Glomerular visceral epithelial cell (primary cell): ENCODE results near the gene SND1.
A peak's percentile ranks its signal among the peaks of the same experiment; 100 is the strongest.

Experiments
- DNase-seq: peaks from one replicate; pipeline ENCODE4 v3.0.0-alpha.2; 2016; ENCODE audit errors: extremely low spot score

Gene SND1

GRCh38 chr7:127995156-127995880, 343.3 kb downstream of the SND1 start:
- no peak for DNase-seq

GRCh38 chr7:127995881-127996215, 343.9 kb downstream of the SND1 start:
- DNase-seq: no peak

- no peak for DNase-seq
Observed at GRCh38 chr7:127996253-127997071, 344.5 kb downstream of the SND1 start.

GRCh38 chr7:127997226-127997922, 345.4 kb downstream of the SND1 start:
- no peak for DNase-seq

- no peak for DNase-seq
Observed at GRCh38 chr7:127998671-127999070, 346.7 kb downstream of the SND1 start.

- DNase-seq: no peak
Observed at GRCh38 chr7:128000048-128000447, 348.1 kb downstream of the SND1 start.

- peak; percentile 36 for DNase-seq
Observed at GRCh38 chr7:128000854-128001265, 348.9 kb downstream of the SND1 start.

- no peak for DNase-seq
Observed at GRCh38 chr7:128003167-128003566, 351.2 kb downstream of the SND1 start.

GRCh38 chr7:128003787-128004186, 351.8 kb downstream of the SND1 start:
- no peak for DNase-seq

- no peak for DNase-seq
Observed at GRCh38 chr7:128004623-128005022, 352.6 kb downstream of the SND1 start.

- no peak for DNase-seq
Observed at GRCh38 chr7:128005117-128005516, 353.1 kb downstream of the SND1 start.

GRCh38 chr7:128005759-128006159, 353.8 kb downstream of the SND1 start:
- no peak for DNase-seq

GRCh38 chr7:128006550-128007302, 354.7 kb downstream of the SND1 start:
- DNase-seq: no peak

- DNase-seq: no peak
Observed at GRCh38 chr7:128007303-128007680, 355.3 kb downstream of the SND1 start.

- DNase-seq: no peak
Observed at GRCh38 chr7:128008141-128008540, 356.1 kb downstream of the SND1 start.

- DNase-seq: no peak
Observed at GRCh38 chr7:128008744-128009143, 356.8 kb downstream of the SND1 start.

- DNase-seq: no peak
Observed at GRCh38 chr7:128010391-128011127, 358.6 kb downstream of the SND1 start.

- no peak for DNase-seq
Observed at GRCh38 chr7:128011131-128011661, 359.2 kb downstream of the SND1 start.

- DNase-seq: no peak
Observed at GRCh38 chr7:128014811-128015210, 362.8 kb downstream of the SND1 start.

- no peak for DNase-seq
Observed at GRCh38 chr7:128017460-128017859, 365.5 kb downstream of the SND1 start.
